ENCODE data around the gene ESRRA.

Gene ESRRA

GRCh38 chr11:64275031-64275800, 30.1 kb upstream of the ESRRA start:
- DNase-seq (ENCODE audit: low spot score), result no peak

- no peak for DNase-seq (ENCODE audit: low spot score)
Observed at GRCh38 chr11:64275841-64276240, 29.5 kb upstream of the ESRRA start.

- DNase-seq (ENCODE audit: low spot score), result peak; percentile 80
Observed at GRCh38 chr11:64276653-64277431, 28.5 kb upstream of the ESRRA start.

GRCh38 chr11:64278576-64279190, 26.6 kb upstream of the ESRRA start:
- no peak for DNase-seq (ENCODE audit: low spot score)

GRCh38 chr11:64281957-64282770, 23.2 kb upstream of the ESRRA start:
- no peak for DNase-seq (ENCODE audit: low spot score)

- no peak for DNase-seq (ENCODE audit: low spot score)
Observed at GRCh38 chr11:64283092-64283491, 22.2 kb upstream of the ESRRA start.

- peak; percentile 95 for DNase-seq (ENCODE audit: low spot score)
Observed at GRCh38 chr11:64284048-64284961, 21.0 kb upstream of the ESRRA start, which contains the start of gene BAD. Gene BAD (minus strand): TSS chr11:64284665. CDS start chr11:64284368, 297 bp downstream.

- DNase-seq (ENCODE audit: low spot score), result peak; percentile 92
Observed at GRCh38 chr11:64284962-64285884, 20.1 kb upstream of the ESRRA start, which contains the start of gene GPR137. Gene GPR137 (plus strand): TSS chr11:64285848. CDS start chr11:64286525, 677 bp downstream.

- peak; percentile 77 for DNase-seq (ENCODE audit: low spot score)
Observed at GRCh38 chr11:64285885-64286800, 19.2 kb upstream of the ESRRA start.

- DNase-seq (ENCODE audit: low spot score), result no peak
Observed at GRCh38 chr11:64286801-64287159, 18.5 kb upstream of the ESRRA start.

- DNase-seq (ENCODE audit: low spot score), result no peak
Observed at GRCh38 chr11:64287676-64288352, 17.5 kb upstream of the ESRRA start.

GRCh38 chr11:64288353-64288750, 17.0 kb upstream of the ESRRA start:
- no peak for DNase-seq (ENCODE audit: low spot score)

- DNase-seq (ENCODE audit: low spot score), result no peak
Observed at GRCh38 chr11:64289002-64289564, 16.2 kb upstream of the ESRRA start.

GRCh38 chr11:64290352-64291261, 14.7 kb upstream of the ESRRA start:
- DNase-seq (ENCODE audit: low spot score), result no peak

GRCh38 chr11:64291262-64291751, 14.0 kb upstream of the ESRRA start, which contains the start of gene KCNK4:
Gene KCNK4 (plus strand): TSS chr11:64291302. CDS start chr11:64293019, 1,717 bp downstream.
- no peak for DNase-seq (ENCODE audit: low spot score)

GRCh38 chr11:64291752-64292459, 13.4 kb upstream of the ESRRA start:
- no peak for DNase-seq (ENCODE audit: low spot score)

Measured in hematopoietic multipotent progenitor cell treated with erythropoietin and hydrocortisone succinate and interleukin-3 and kit ligand, for 17 days (in vitro differentiated cells).